Heart left ventricle (tissue), 16 donors: Measurements from ENCODE around the gene UBR1. TPM values are rescaled to one million over a fixed set of nuclear protein-coding genes. Genes with fewer than 3 reads are reported as not detected.
"Not testable (repeated sequence)": the region's sequence is repeated elsewhere in the genome, so short reads cannot be mapped to it uniquely, and the experiment has no call there.

Experiments
- ATAC-seq, 4 donors: fragments of 200-7000 bp; cut with Tn5 transposase; one replicate each; pipeline ENCODE4 v1.9.1; 2020 to 2022; ENCODE audit warnings: moderate library complexity in 4 of 4, mild to moderate bottlenecking in 3 of 4, moderate number of reproducible peaks in 1 of 4
- DNase-seq, 5 donors: peaks; one replicate each; pipeline ENCODE4 v3.0.0-alpha.2; 2020
- H3K27ac ChIP-seq, 12 donors: fragments of 200-600 bp; sonication (generic) in 4 of 12; one replicate each; pipeline versions ENCODE4 v1.5.0 to v1.8.0; 2016 to 2022; ENCODE audit warnings: mild to moderate bottlenecking in 2 of 12
- H3K27me3 ChIP-seq, 9 donors: fragments of 200-600 bp; sonication (generic) in 2 of 9; one replicate each; pipeline versions ENCODE4 v1.5.1 to v1.8.0; 2016 to 2022; ENCODE audit warnings: mild to moderate bottlenecking in 3 of 9
- H3K36me3 ChIP-seq, 9 donors: fragments of 200-600 bp; sonication (generic) in 2 of 9; one replicate each; pipeline versions ENCODE4 v1.5.0 to v1.8.0; 2018 to 2022; ENCODE audit warnings: mild to moderate bottlenecking in 2 of 9
- H3K4me1 ChIP-seq, 12 donors: fragments of 200-600 bp; sonication (generic) in 4 of 12; one replicate each; pipeline versions ENCODE4 v1.5.0 to v1.8.0; 2016 to 2022; ENCODE audit warnings: mild to moderate bottlenecking in 3 of 12
- H3K4me3 ChIP-seq, 12 donors: fragments of 200-600 bp; sonication (generic) in 4 of 12; one replicate each; pipeline versions ENCODE4 v1.5.0 to v1.8.0; 2017 to 2022; ENCODE audit warnings: mild to moderate bottlenecking in 9 of 12, moderate library complexity in 4 of 12
- H3K9me3 ChIP-seq, 12 donors: fragments of 200-600 bp; sonication (generic) in 4 of 12; one replicate each; pipeline versions ENCODE4 v1.5.0 to v1.8.0; 2016 to 2022; ENCODE audit warnings: mild to moderate bottlenecking in 1 of 12
- POLR2A ChIP-seq, 2 donors: fragments of 450-650 bp; IDR thresholded peaks; one replicate each; pipeline ENCODE4 v1.6.1; 2017; ENCODE audit warnings: antibody characterized with exemption in 2 of 2, mild to moderate bottlenecking in 2 of 2, moderate library complexity in 2 of 2
- WGBS, 4 donors: extraction: QIAGEN DNeasy Blood & Tissue Kit in 2 of 4; methylation state at CpG; one replicate each; pipeline versions ENCODE4 v1.1.5 to v1.1.7; 2013 to 2018; 5-methylcytosine and 5-hydroxymethylcytosine counted together
- intact Hi-C, 10 donors: fragments of 100-400 bp; cut with DNase I; formaldehyde crosslinking; loops; one replicate each; pipeline versions ENCODE4 v1.11.1 to v1.14.2; 2022
- polyA plus RNA-seq, 2 donors: library from polyadenylated mRNA; stranded (reverse); fragments of 200-250 nt; gene quantifications; one replicate each; pipeline ENCODE4 v1.2.3, GENCODE V29; 2013
- total RNA-seq, 9 donors: library from RNA; depleted of rRNA in 2 of 9; stranded (reverse); fragments of >200 nt in 2 of 9; fragmentation: NEBNext Ultra II Directional in 3 of 9; extraction: Animal tissue kit (Norgen Biotek cat#: 25700) in 3 of 9; gene quantifications; one replicate each; pipeline versions ENCODE4 v1.1.0 to v1.2.4, GENCODE V29; 2016 to 2023
- TF ChIP-seq, protein P1 (sequence below), 12 donors: fragments of 200-600 bp; sonication (generic) in 4 of 12; IDR thresholded peaks; one replicate each; pipeline versions ENCODE4 v1.5.0 to v1.8.0; 2018 to 2022; ENCODE audit warnings: antibody characterized with exemption in 12 of 12, mild to moderate bottlenecking in 5 of 12
- donor health status: ischemic (EF 13 %, LVEDD 7.1; RV severe dilation, severe dysfunction).
- donor health status: healthy with polysubstance abuse.
- donor health status: DM: no; HTN: yes; CAD: no.
- donor health status: DM: no; HTN: no; CAD: no.
- donor health status: ischemic (EF 25% LVEDD 6.9; RV normal size, moderate dysfunction).
- donor health status: ischemic (EF 25% LVEDD 5.7; RV mildly dilated, moderate dysfunction).
- donor health status: healthy.
- donor health status: DM: yes; HTN: yes; CAD: no.
- donor health status: ischemic (EF 35%, LVEDD 5.7; RV mildly dilated, moderate dysfunction).
- donor health status: nonischemic (EF 11% LVEDD 7.7; RV severe dilation, severe dysfunction).
- donor health status: DM: yes; HTN: yes; CAD: no.
- donor health status: PGD.
- donor health status: ischemic (EF 29% LVEDD 5.4; RV normal size, mild dysfunction).
- donor health status: nonischemic (EF 23%, LVEDD 6.1; RV moderate dilation, normal function).

The UBR1 gene
- total and polyA plus RNA-seq, 11 donors: 4.9 to 38.9 (median 25.0) TPM

DNA sequence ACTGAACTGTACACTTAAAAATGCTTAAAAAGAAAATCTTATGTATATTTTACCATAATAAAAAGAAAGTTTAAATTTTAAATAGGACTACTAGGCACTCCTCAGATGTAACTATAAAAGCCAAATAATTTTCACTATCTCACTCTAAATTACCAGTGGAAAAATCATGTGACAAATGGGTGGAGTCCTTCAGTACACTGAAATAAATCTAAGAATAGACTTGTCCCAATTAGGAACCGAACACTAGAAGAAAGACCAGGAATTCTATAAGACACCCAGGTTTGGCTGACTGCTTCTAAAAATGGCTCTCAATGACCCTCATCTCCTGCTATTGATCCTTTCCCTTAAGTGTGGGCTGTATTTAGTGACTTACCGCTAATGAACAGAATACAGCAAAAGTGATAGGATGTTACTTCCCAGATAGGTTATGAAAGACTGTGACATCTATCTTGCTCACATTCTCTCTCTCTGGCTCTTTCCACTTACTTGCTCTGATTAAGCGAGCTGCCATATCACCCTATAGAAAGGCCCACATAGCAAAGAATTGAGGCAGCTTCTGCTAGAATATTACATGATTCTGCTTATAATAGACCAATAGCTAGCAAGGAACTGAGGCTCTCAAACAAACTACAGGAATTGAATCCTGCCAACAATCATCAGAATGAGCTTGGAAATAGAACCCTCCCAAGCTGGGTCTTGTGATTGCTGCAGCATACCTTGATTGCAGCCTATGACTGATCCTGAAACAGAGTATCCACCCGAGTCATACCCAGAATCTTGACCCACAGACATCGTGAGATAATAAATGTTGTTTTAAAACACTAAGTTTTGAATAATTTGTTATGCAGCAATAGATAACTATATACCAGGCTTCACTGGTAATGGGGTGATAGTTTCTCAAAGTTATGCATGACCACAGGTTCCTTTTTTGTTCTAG is 202.2 kb downstream of the UBR1 start:
- intact Hi-C loops: no loop called here
- H3K4me3 ChIP-seq: peak overlapping the region in 4 of 12 donors; percentile 3 to 14 (median 4)

DNA sequence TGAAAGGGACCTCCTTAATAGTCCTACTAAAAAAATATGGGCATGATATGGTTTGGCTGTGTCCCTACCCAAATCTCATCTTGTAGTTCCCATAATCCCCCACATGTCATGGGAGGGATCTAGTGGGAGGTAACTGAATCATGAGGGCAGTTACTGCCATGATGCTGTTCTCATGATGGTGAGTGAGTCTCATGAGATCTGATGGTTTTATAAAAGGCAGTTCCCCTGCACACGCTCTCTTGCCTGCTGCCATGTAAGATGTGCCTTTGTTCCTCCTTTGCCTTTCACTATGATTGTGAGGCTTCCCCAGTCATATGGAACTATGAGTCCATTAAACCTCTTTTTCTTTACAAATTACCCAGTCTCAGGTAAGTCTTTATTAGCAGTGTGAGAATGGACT is 211.9 kb downstream of the UBR1 start:
- ATAC-seq, H3K36me3 ChIP-seq, H3K27me3 ChIP-seq, intact Hi-C loops, H3K4me3 ChIP-seq, H3K27ac ChIP-seq, DNase-seq: not testable (repeated sequence)
- WGBS, 4 donors: 90 to 100% (median 98%) methylated on average over 1 of the region's 1 CpG
- Histone ChIP-seq H3K9me3 (peaks cover 0 to 15% (median 0%) of the 10 kb centered on the region in 12 donors), H3K4me1 (peaks cover 0 to 18% (median 10%) of the 10 kb centered on the region in 12 donors)

More for the DNA sequence above, 202.2 kb downstream of the UBR1 start:
- Histone ChIP-seq H3K4me1 (peaks cover 0 to 19% (median 11%) of the 10 kb centered on the region in 12 donors), H3K9me3 (no peaks in the 10 kb centered on the region), H3K36me3 (peaks cover 0 to 5% (median 0%) of the 10 kb centered on the region in 9 donors), H3K27ac (peak overlapping the region in 9 of 12 donors; percentile 17 to 63 (median 40)), H3K27me3 (no peaks in the 10 kb centered on the region)
- 49 to 62% (median 53%) methylated on average over 5 of the region's 5 CpGs for WGBS, 4 donors
- ATAC-seq: peak in 3 of 4 donors; percentile 52 to 59 (median 53)
- TF ChIP-seq POLR2A (IDR thresholded peaks at IDR 0.05): no peak
- TF ChIP-seq, protein P1, sequence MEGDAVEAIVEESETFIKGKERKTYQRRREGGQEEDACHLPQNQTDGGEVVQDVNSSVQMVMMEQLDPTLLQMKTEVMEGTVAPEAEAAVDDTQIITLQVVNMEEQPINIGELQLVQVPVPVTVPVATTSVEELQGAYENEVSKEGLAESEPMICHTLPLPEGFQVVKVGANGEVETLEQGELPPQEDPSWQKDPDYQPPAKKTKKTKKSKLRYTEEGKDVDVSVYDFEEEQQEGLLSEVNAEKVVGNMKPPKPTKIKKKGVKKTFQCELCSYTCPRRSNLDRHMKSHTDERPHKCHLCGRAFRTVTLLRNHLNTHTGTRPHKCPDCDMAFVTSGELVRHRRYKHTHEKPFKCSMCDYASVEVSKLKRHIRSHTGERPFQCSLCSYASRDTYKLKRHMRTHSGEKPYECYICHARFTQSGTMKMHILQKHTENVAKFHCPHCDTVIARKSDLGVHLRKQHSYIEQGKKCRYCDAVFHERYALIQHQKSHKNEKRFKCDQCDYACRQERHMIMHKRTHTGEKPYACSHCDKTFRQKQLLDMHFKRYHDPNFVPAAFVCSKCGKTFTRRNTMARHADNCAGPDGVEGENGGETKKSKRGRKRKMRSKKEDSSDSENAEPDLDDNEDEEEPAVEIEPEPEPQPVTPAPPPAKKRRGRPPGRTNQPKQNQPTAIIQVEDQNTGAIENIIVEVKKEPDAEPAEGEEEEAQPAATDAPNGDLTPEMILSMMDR (IDR thresholded peaks at IDR 0.05): no peak
- DNase-seq: no peak

Other genes starting within 250 kb of the UBR1 start
- gene TTBK2, start 185.3 kb downstream of the UBR1 start, total RNA-seq: 10 to 100 TPM; 15.1 to 27.9 (median 21.5) TPM
- gene TTBK2, start 185.3 kb downstream of the UBR1 start, polyA plus RNA-seq: 1 to 10 TPM; 4.9 to 7.7 TPM
- gene TMEM62, start 27.5 kb upstream of the UBR1 start, total RNA-seq: 10 to 100 TPM in 6 of 9 donors, 1 to 10 TPM in 3; 8.5 to 18.5 (median 12.8) TPM
- gene TMEM62, start 27.5 kb upstream of the UBR1 start, polyA plus RNA-seq: 10 to 100 TPM in 1 of 2 donors, 1 to 10 TPM in 1; 8.2 to 15.8 TPM
- gene CCNDBP1, start 79.4 kb upstream of the UBR1 start, total RNA-seq: 10 to 100 TPM; 48.5 to 66.8 (median 59.0) TPM
- gene CCNDBP1, start 79.4 kb upstream of the UBR1 start, polyA plus RNA-seq: 10 to 100 TPM; 29.3 to 70.1 TPM
- 1 to 10 TPM in 1 of 9 donors, under 1 TPM in 1, not detected in 7; 0.52 to 1.7 TPM for gene EPB42, start 115.0 kb upstream of the UBR1 start, total RNA-seq
- gene EPB42, start 115.0 kb upstream of the UBR1 start, polyA plus RNA-seq: under 1 TPM; 0.08 to 0.15 TPM
- 1 to 10 TPM in 1 of 9 donors, not detected in 8; 1.2 TPM for gene TGM5, start 160.9 kb upstream of the UBR1 start, total RNA-seq
- gene TGM5, start 160.9 kb upstream of the UBR1 start, polyA plus RNA-seq: not detected
- gene TGM7, start 196.2 kb upstream of the UBR1 start, total RNA-seq: not detected
- gene TGM7, start 196.2 kb upstream of the UBR1 start, polyA plus RNA-seq: not detected
- 1 to 10 TPM; 4.2 to 9.1 (median 6.4) TPM for gene LCMT2, start 224.5 kb upstream of the UBR1 start, total RNA-seq
- 1 to 10 TPM; 1.2 to 5.4 TPM for gene LCMT2, start 224.5 kb upstream of the UBR1 start, polyA plus RNA-seq